ENCODE data around the gene WDR1. TPM values are rescaled to one million over a fixed set of nuclear protein-coding genes. Genes with fewer than 3 reads are reported as not detected.
A peak's percentile ranks its signal among the peaks of the same experiment; 100 is the strongest.

Gene WDR1
- total RNA-seq, 1 experiment from 2014 or later, result 246 TPM

DNA sequence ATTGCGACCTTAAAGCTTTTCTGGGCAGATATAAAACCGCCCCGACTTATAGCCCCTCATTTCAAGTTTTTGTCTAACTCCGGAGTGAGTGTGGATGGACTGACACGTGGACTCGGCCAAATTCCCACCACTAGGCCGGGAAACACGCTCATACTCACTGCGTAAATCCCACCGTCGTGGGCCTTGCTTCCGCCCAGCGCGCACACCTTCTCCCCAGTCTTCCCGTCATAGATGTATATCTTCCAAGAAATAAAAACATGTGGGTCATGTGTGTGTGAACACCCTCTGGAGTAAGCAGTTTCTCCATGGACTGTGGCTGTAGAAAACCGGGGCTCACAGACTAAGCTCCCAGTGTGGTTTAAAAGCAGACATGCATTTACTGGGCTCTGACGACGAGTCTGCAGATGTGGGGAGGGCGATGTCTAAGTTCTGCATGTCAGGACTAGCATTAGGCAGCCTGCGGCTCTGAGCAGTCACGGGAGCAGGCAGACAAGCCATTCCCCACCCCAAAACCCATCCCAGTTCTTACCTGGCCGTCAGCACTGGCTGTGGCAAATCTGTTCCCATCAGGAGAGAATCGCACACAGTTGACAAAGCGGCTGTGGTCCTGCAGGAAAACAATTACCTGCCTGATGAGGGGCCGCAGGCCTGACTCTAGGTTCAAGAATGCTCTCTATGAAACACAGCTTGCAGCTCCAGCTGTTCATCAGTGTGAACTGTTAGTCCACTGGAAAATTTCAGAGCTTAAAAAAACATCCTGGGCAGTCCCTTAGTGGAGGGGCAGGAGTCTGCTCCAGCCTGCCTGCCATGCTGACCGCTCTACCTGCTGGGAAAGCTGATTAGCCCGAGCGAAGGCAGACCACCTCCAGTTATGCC, 28.2 kb downstream of the WDR1 start:
- intact Hi-C loops (cut with micrococcal nuclease), result no loop called here
- DNase-seq (ENCODE audit: unreplicated experiment), result no peak

DNA sequence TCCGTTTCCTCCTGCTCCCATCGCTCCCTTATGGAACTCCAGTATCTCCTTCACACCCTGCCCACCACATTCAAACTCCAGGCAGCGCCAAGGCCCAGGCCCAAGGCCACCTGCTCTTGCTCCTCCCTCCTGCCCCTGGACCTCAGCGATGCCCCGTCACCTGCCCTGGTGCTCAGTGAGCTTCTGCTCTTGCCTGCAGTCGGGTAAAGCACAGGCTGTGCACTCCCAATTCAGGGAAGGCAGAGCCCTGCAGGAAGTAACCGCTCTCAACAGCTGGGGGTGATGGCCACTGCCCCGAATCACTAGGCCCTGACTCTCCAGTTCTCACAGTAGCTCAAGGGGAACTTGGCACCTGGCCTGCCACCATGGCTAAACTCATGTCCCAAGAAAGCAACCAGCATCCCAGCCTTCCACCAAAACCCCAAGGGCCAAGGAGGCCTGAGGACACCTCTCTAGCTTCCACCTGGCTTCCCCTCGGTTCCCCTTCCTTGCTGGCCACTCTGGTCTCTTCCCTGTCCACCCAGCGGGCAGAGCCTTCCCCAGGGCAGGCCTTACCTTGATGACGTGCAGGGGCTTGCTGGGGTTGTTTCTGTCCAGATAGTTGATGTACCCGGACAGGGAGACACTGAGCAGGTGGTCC, 29.3 kb downstream of the WDR1 start:
- Mint-ChIP-seq H3K9me3 (ENCODE audit: unreplicated experiment) (no peaks in the 10 kb centered on the region), H3K27ac (ENCODE audit: low read depth, unreplicated experiment) (no peak overlapping the region), H3K36me3 (ENCODE audit: insufficient read depth, unreplicated experiment) (peaks cover 87% of the 10 kb centered on the region), H3K4me1 (ENCODE audit: insufficient read depth, unreplicated experiment) (no peaks in the 10 kb centered on the region), H3K27me3 (ENCODE audit: insufficient read depth, unreplicated experiment) (no peaks in the 10 kb centered on the region), H3K4me3 (ENCODE audit: unreplicated experiment) (no peak overlapping the region)
- intact Hi-C loops (cut with micrococcal nuclease), result no loop called here
- no TSS peak for BruUV-seq (replicated peaks)
- DNase-seq (ENCODE audit: unreplicated experiment), result no peak
- ChIA-PET CTCF (interaction anchor here (0.6 to 1.1 kb wide), 2 partner anchors 15 to 115 kb away, joined by 3 read pairs; no protein-coding TSS in a partner anchor), POLR2A (interaction anchor here (0.7 to 2.7 kb wide), 5 partner anchors 9 to 68 kb away, joined by 3 to 12 read pairs (median 4); partner anchors contain the start of gene WDR1)
- TF ChIP-seq, protein P1, sequence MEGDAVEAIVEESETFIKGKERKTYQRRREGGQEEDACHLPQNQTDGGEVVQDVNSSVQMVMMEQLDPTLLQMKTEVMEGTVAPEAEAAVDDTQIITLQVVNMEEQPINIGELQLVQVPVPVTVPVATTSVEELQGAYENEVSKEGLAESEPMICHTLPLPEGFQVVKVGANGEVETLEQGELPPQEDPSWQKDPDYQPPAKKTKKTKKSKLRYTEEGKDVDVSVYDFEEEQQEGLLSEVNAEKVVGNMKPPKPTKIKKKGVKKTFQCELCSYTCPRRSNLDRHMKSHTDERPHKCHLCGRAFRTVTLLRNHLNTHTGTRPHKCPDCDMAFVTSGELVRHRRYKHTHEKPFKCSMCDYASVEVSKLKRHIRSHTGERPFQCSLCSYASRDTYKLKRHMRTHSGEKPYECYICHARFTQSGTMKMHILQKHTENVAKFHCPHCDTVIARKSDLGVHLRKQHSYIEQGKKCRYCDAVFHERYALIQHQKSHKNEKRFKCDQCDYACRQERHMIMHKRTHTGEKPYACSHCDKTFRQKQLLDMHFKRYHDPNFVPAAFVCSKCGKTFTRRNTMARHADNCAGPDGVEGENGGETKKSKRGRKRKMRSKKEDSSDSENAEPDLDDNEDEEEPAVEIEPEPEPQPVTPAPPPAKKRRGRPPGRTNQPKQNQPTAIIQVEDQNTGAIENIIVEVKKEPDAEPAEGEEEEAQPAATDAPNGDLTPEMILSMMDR (IDR thresholded peaks at IDR 0.05; ENCODE audit: unreplicated experiment), result no peak

More for the DNA sequence above, 28.2 kb downstream of the WDR1 start:
- TF ChIP-seq, protein P1 (IDR thresholded peaks at IDR 0.05; ENCODE audit: unreplicated experiment), result no peak
- CTCF ChIA-PET, result interaction anchor here (0.5 to 1.2 kb wide), 4 partner anchors 12 to 1653 kb away, joined by 3 to 5 read pairs (median 4); no protein-coding TSS in a partner anchor
- no peaks in the 10 kb centered on the region for H3K4me1 Mint-ChIP-seq (ENCODE audit: insufficient read depth, unreplicated experiment)
- BruUV-seq (replicated peaks), result no TSS peak
- POLR2A ChIA-PET, result interaction anchor here (0.6 to 2.7 kb wide), 8 partner anchors 8 to 69 kb away, joined by 3 to 12 read pairs (median 4); partner anchors contain the start of gene WDR1
- no peaks in the 10 kb centered on the region for H3K27me3 Mint-ChIP-seq (ENCODE audit: insufficient read depth, unreplicated experiment)
- peaks cover 90% of the 10 kb centered on the region for H3K36me3 Mint-ChIP-seq (ENCODE audit: insufficient read depth, unreplicated experiment)
- no peak overlapping the region for H3K4me3 Mint-ChIP-seq (ENCODE audit: unreplicated experiment)
- no peaks in the 10 kb centered on the region for H3K9me3 Mint-ChIP-seq (ENCODE audit: unreplicated experiment)
- H3K27ac Mint-ChIP-seq (ENCODE audit: low read depth, unreplicated experiment), result peak overlapping the region; percentile 85

DNA sequence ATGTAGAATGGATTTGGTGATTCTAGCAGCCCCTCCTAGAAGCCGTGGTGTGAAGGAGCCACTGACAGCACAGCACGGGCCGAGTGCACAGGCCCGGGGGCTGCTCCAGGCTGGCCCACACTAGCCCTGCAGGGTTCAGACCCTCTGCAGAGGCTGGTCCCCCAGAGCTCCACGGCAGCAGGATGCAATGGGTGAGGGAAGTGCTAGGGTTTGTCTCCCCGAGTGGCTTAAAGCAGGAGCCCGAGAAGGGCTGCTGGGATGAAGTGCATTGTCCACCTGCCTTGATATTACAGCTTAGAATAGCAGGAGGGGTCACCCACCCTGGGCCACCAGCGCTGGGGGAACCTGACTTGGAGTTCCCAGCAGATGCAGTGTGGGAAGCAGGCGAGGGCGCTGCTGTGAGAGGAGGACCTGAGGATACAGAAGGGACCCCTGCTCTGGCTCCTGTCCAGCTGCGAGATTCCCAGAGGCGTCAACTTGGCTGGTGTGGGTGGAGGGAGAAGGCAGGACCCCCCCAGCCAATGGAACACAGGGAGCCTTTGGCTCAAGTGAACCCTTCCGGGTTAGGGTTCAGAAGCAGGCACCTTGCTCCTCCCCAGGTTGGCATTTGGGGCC, 30.0 kb downstream of the WDR1 start:
- BruUV-seq (replicated peaks), result no TSS peak
- Mint-ChIP-seq H3K36me3 (ENCODE audit: insufficient read depth, unreplicated experiment) (peaks cover 87% of the 10 kb centered on the region), H3K9me3 (ENCODE audit: unreplicated experiment) (no peaks in the 10 kb centered on the region), H3K4me1 (ENCODE audit: insufficient read depth, unreplicated experiment) (no peaks in the 10 kb centered on the region), H3K4me3 (ENCODE audit: unreplicated experiment) (no peak overlapping the region), H3K27me3 (ENCODE audit: insufficient read depth, unreplicated experiment) (no peaks in the 10 kb centered on the region), H3K27ac (ENCODE audit: low read depth, unreplicated experiment) (no peak overlapping the region)
- TF ChIP-seq, protein P1 (IDR thresholded peaks at IDR 0.05; ENCODE audit: unreplicated experiment), result no peak
- intact Hi-C loops (cut with micrococcal nuclease), result no loop called here
- DNase-seq (ENCODE audit: unreplicated experiment), result no peak
- ChIA-PET POLR2A (interaction anchor here (0.5 to 2.5 kb wide), 2 partner anchors 10 to 16 kb away, joined by 3 to 11 read pairs; no protein-coding TSS in a partner anchor), CTCF (interaction anchor here (0.6 to 1.1 kb wide), 2 partner anchors 14 to 115 kb away, joined by 3 read pairs; no protein-coding TSS in a partner anchor)
